H1 (cell line): ENCODE measurements around the gene USH2A. TPM values are rescaled to one million over a fixed set of nuclear protein-coding genes. Genes with fewer than 3 reads are reported as not detected.

ENCODE experiments used
- CTCF ChIA-PET: fragments of 300-600 bp; sonication (Branson Sonifier 250); formaldehyde crosslinking; loops from one replicate; lab custom pipeline; 2021; ENCODE audit not compliant: partially characterized antibody; lab: Charles Lee
- POLR2A ChIA-PET: fragments of 300-600 bp; sonication (Branson Sonifier 250); formaldehyde crosslinking; loops from one replicate; lab custom pipeline; 2021; ENCODE audit warnings: inconsistent platforms; ENCODE audit not compliant: partially characterized antibody; lab: Charles Lee
- DNase-seq, 2 experiments: peaks; one replicate each; pipeline versions ENCODE4 v3.0.0 to v3.0.0-alpha.2; 2010 to 2022; ENCODE audit warnings: low spot score in 2 of 2, low read depth in 1 of 2, mixed read lengths in 1 of 2
- FAIRE-seq: peaks from 2 replicates; lab custom pipeline; 2011; peaks lifted over from hg19 to GRCh38; lab: Jason Lieb, UNC
- H2AFZ ChIP-seq: 2 replicates; pipeline ENCODE4 v1.8.1; 2012; ENCODE audit warnings: low read length, inconsistent platforms
- H2AK5ac ChIP-seq: 2 replicates; pipeline ENCODE4 v1.6.1; 2013; ENCODE audit warnings: low read depth, low read length
- H2BK120ac ChIP-seq: replicated peaks from 2 replicates; pipeline ENCODE3; 2013; ENCODE audit warnings: low read depth, low read length, inconsistent platforms
- H2BK12ac ChIP-seq: 2 replicates; pipeline ENCODE4 v1.6.1; 2013; ENCODE audit warnings: low read depth, low read length
- H2BK15ac ChIP-seq: 2 replicates; pipeline ENCODE4 v1.6.1; 2013; ENCODE audit warnings: low read length
- H2BK20ac ChIP-seq: 2 replicates; pipeline ENCODE4 v1.6.1; 2013; ENCODE audit warnings: low read length
- H2BK5ac ChIP-seq: 2 replicates; pipeline ENCODE4 v1.6.1; 2013; ENCODE audit warnings: low read depth, low read length
- H3K14ac ChIP-seq: 2 replicates; pipeline ENCODE4 v1.6.1; 2013; ENCODE audit warnings: inconsistent platforms; ENCODE audit not compliant: insufficient read length
- H3K18ac ChIP-seq: 2 replicates; pipeline ENCODE4 v1.6.1; 2013; ENCODE audit warnings: low read length; ENCODE audit errors: extremely low read depth
- H3K23ac ChIP-seq: 2 replicates; pipeline ENCODE4 v1.6.1; 2013; ENCODE audit warnings: inconsistent platforms; ENCODE audit not compliant: insufficient read length
- H3K23me2 ChIP-seq: 2 replicates; pipeline ENCODE4 v1.6.1; 2013; ENCODE audit warnings: low read depth, low read length
- H3K27ac ChIP-seq: 2 replicates; pipeline ENCODE4 v1.6.1; 2011; ENCODE audit warnings: low read depth, low read length, inconsistent platforms
- H3K27me3 ChIP-seq, 4 experiments: replicated peaks in 1 of 4; 1 replicate in 1 of 4; 2 replicates in 3 of 4; pipeline versions ENCODE4 v1.6.1 to v1.8.1; 2011 to 2013; ENCODE audit warnings: low read length in 3 of 4, mild to moderate bottlenecking in 3 of 4, inconsistent platforms in 2 of 4, mixed read lengths in 2 of 4, moderate library complexity in 1 of 4; ENCODE audit not compliant: control insufficient read depth in 3 of 4, insufficient read depth in 3 of 4; ENCODE audit errors: extremely low read depth in 1 of 4
- H3K36me3 ChIP-seq, 4 experiments: 2 replicates each; pipeline versions ENCODE4 v1.6.1 to v1.8.1; 2011 to 2013; ENCODE audit warnings: mild to moderate bottlenecking in 4 of 4, low read length in 3 of 4, moderate library complexity in 2 of 4, control low read depth in 1 of 4, inconsistent platforms in 1 of 4; ENCODE audit not compliant: insufficient read depth in 4 of 4, control insufficient read depth in 2 of 4
- H3K4ac ChIP-seq: replicated peaks from 2 replicates; pipeline ENCODE3; 2013; ENCODE audit warnings: low read length, low read depth, mixed read lengths, inconsistent platforms; ENCODE audit not compliant: insufficient read length
- H3K4me1 ChIP-seq, 4 experiments: replicated peaks in 1 of 4; 1 replicate in 1 of 4; 2 replicates in 3 of 4; pipeline versions ENCODE4 v1.6.1 to v1.8.1; 2011 to 2013; ENCODE audit warnings: low read length in 3 of 4, inconsistent platforms in 2 of 4, mixed read lengths in 1 of 4; ENCODE audit not compliant: insufficient read depth in 4 of 4, control insufficient read depth in 3 of 4
- H3K4me2 ChIP-seq, 2 experiments: 2 replicates each; pipeline versions ENCODE4 v1.6.1 to v1.8.1; 2011 to 2013; ENCODE audit warnings: low read depth in 2 of 2, low read length in 2 of 2, control low read depth in 1 of 2, inconsistent platforms in 1 of 2, mild to moderate bottlenecking in 1 of 2; ENCODE audit not compliant: insufficient read depth in 1 of 2
- H3K4me3 ChIP-seq, 4 experiments: fragments of 200-600, 300-600 bp in 1 of 4; sonication (generic), shearing (Covaris generic), sonication (Bioruptor Twin) in 1 of 4; 2 replicates each; pipeline versions ENCODE4 v1.5.1 to v1.8.1; 2011 to 2016; ENCODE audit warnings: low read length in 4 of 4, low read depth in 3 of 4, control low read depth in 2 of 4, inconsistent platforms in 2 of 4, mild to moderate bottlenecking in 2 of 4, mixed read lengths in 1 of 4, moderate library complexity in 1 of 4; ENCODE audit not compliant: insufficient read depth in 2 of 4; ENCODE audit errors: extremely low read depth in 1 of 4
- H3K56ac ChIP-seq: replicated peaks from 2 replicates; pipeline ENCODE3; 2013; ENCODE audit warnings: low read depth, mild to moderate bottlenecking, mixed read lengths, low read length, inconsistent platforms; ENCODE audit not compliant: insufficient read length
- H3K79me1 ChIP-seq: 2 replicates; pipeline ENCODE4 v1.6.1; 2013; ENCODE audit warnings: low read depth, low read length, control low read depth
- H3K79me2 ChIP-seq, 2 experiments: 2 replicates each; pipeline versions ENCODE4 v1.6.1 to v1.8.1; 2012 to 2013; ENCODE audit warnings: low read length in 2 of 2, mild to moderate bottlenecking in 2 of 2, inconsistent platforms in 1 of 2; ENCODE audit not compliant: insufficient read depth in 2 of 2, control insufficient read depth in 1 of 2
- H3K9ac ChIP-seq, 4 experiments: replicated peaks in 1 of 4; 1 replicate in 1 of 4; 2 replicates in 3 of 4; pipeline versions ENCODE4 v1.6.1 to v1.8.1; 2011 to 2013; ENCODE audit warnings: low read depth in 3 of 4, low read length in 3 of 4, control low read depth in 2 of 4, mild to moderate bottlenecking in 2 of 4, moderate library complexity in 2 of 4, inconsistent platforms in 1 of 4; ENCODE audit errors: extremely low read depth in 1 of 4
- H3K9me3 ChIP-seq, 2 experiments: 2 replicates each; pipeline versions ENCODE4 v1.6.1 to v1.8.1; 2012 to 2013; ENCODE audit warnings: mild to moderate bottlenecking in 2 of 2, moderate library complexity in 2 of 2, control low read depth in 1 of 2, inconsistent platforms in 1 of 2, low read depth in 1 of 2, low read length in 1 of 2, mixed read lengths in 1 of 2; ENCODE audit not compliant: insufficient read depth in 2 of 2
- H4K20me1 ChIP-seq, 2 experiments: replicated peaks in 1 of 2; 2 replicates each; pipeline versions ENCODE3 to v1.8.1; 2011 to 2013; ENCODE audit warnings: inconsistent platforms in 2 of 2, low read length in 2 of 2, mild to moderate bottlenecking in 1 of 2; ENCODE audit not compliant: insufficient read depth in 2 of 2, control insufficient read depth in 1 of 2
- H4K5ac ChIP-seq: 2 replicates; pipeline ENCODE4 v1.6.1; 2013; ENCODE audit warnings: low read length, low read depth, mixed read lengths, inconsistent platforms; ENCODE audit not compliant: insufficient read length
- H4K8ac ChIP-seq: 2 replicates; pipeline ENCODE4 v1.8.0; 2013; ENCODE audit warnings: mild to moderate bottlenecking, moderate library complexity, low read length, inconsistent platforms; ENCODE audit not compliant: insufficient read depth; ENCODE audit errors: extremely low read depth
- H4K91ac ChIP-seq: replicated peaks from 2 replicates; pipeline ENCODE3; 2013; ENCODE audit warnings: low read length, mixed read lengths, inconsistent platforms; ENCODE audit not compliant: insufficient read length
- POLR2AphosphoS5 ChIP-seq: IDR thresholded peaks from 2 replicates; pipeline ENCODE4 v1.6.1; 2011; ENCODE audit warnings: low read depth, low read length
- RNF2 ChIP-seq: fragments of 200-900, 300-1000 bp; sonication (generic); IDR thresholded peaks from 2 replicates; pipeline ENCODE4 v1.7.1; 2016; ENCODE audit warnings: borderline replicate concordance, low read depth, mild to moderate bottlenecking, antibody characterized with exemption, low read length; ENCODE audit not compliant: poor library complexity, severe bottlenecking; ENCODE audit errors: missing control alignments
- SP2 ChIP-seq: IDR thresholded peaks from 2 replicates; pipeline ENCODE4 v1.6.1; 2012; ENCODE audit warnings: mild to moderate bottlenecking, low read length, inconsistent platforms
- polyA plus RNA-seq, 7 experiments: library from polyadenylated mRNA; depleted of rRNA in 3 of 7; stranded (reverse) in 5 of 7; unstranded in 2 of 7; fragments of >200 nt in 5 of 7; fragments of 200-250 nt in 2 of 7; gene quantifications; 1 replicate in 5 of 7; 2 replicates in 1 of 7; 4 replicates in 1 of 7; pipeline versions ENCODE4 v1.2.1 to v1.2.3, GENCODE V29; 2011 to 2013; ENCODE audit warnings: missing spikeins in 2 of 7, mixed read lengths in 2 of 7
- total RNA-seq: library from RNA; stranded (reverse); fragmentation: NEBNext Ultra II Directional; extraction: Animal tissue kit (Norgen Biotek cat#: 25700); gene quantifications from 2 replicates; pipeline ENCODE4 v1.2.1, GENCODE V29; 2021

USH2A gene
- total and polyA plus RNA-seq, 2 of the 8 experiments (the other 6 are each of a cell fraction or from before 2014, with no cell fraction given) = 0.02 to 0.17 TPM

DNA sequence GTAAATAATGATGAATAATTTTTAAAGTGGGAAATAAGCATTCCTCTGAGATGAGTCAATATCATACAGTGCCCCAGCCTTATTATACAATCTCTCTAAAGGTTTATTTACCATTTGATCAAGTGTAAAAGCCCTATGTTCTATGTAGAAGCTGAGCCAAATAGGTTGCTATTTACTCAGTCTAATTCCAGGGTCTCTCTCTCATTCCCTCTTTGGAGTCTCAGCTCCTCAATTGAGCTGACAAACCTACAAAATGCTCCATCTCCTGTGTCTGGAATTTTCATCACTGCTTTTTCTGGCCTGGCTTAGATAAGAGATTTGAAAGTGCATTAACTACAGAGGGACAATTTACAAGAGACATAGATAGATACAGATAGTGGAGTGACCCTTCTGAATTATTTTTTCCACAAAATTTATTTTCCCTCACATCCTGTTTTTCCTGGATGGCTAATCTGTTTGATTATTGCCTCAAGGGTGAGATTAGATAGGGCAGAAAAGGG, 24.8 kb upstream of the USH2A start:
- H2AFZ ChIP-seq = no peak overlapping the region
- no peak overlapping the region for H2BK5ac ChIP-seq
- H2BK120ac ChIP-seq = no peak overlapping the region
- no peak overlapping the region for H3K9ac ChIP-seq
- H4K20me1 ChIP-seq = no peaks in the 10 kb centered on the region
- no peak overlapping the region for H2AK5ac ChIP-seq
- no peak overlapping the region for H3K23ac ChIP-seq
- no peak for FAIRE-seq
- DNase-seq = no peak
- H4K91ac ChIP-seq = no peak overlapping the region
- H3K4me3 ChIP-seq = no peak overlapping the region
- POLR2A ChIA-PET = no interaction called here
- H4K8ac ChIP-seq = no peak overlapping the region
- H3K27me3 ChIP-seq = no peaks in the 10 kb centered on the region
- no peaks in the 10 kb centered on the region for H3K79me2 ChIP-seq
- no peaks in the 10 kb centered on the region for H3K36me3 ChIP-seq
- H3K4ac ChIP-seq = no peak overlapping the region
- CTCF ChIA-PET = no interaction called here
- no peaks in the 10 kb centered on the region for H3K23me2 ChIP-seq
- no peak overlapping the region for H3K56ac ChIP-seq
- no peak overlapping the region for H3K4me2 ChIP-seq
- no peaks in the 10 kb centered on the region for H3K9me3 ChIP-seq
- TF ChIP-seq RNF2 (no peak), POLR2AphosphoS5 (no peak), SP2 (no peak)
- no peak overlapping the region for H3K14ac ChIP-seq
- no peaks in the 10 kb centered on the region for H3K79me1 ChIP-seq
- no peak overlapping the region for H4K5ac ChIP-seq
- H3K18ac ChIP-seq = no peak overlapping the region
- H2BK20ac ChIP-seq = no peak overlapping the region
- H2BK15ac ChIP-seq = no peak overlapping the region
- H3K27ac ChIP-seq = no peak overlapping the region
- no peak overlapping the region for H2BK12ac ChIP-seq
- H3K4me1 ChIP-seq = no peaks in the 10 kb centered on the region
